Occipital lobe (tissue), 2 donors: Measurements from ENCODE around the gene ME1. TPM values are rescaled to one million over a fixed set of nuclear protein-coding genes. Genes with fewer than 3 reads are reported as not detected.
"Not testable (repeated sequence)": the region's sequence is repeated elsewhere in the genome, so short reads cannot be mapped to it uniquely, and the experiment has no call there.

Source experiments
- DNase-seq: peaks from one replicate; lab custom pipeline; 2025; lab: John Stamatoyannopoulos, UW
- total RNA-seq: library from RNA; depleted of rRNA; stranded (reverse); fragments of >200 nt; gene quantifications from one replicate; pipeline ENCODE4 v1.2.3, GENCODE V29; 2014

The ME1 gene
- total RNA-seq, 1 donor from 2014 or later: 1.4 TPM

- DNase-seq: no peak
Observed at GRCh38 chr6:83432636-83433035, 1.8 kb upstream of the ME1 start.

- no peak for DNase-seq
Observed at GRCh38 chr6:83431545-83432155, 799 bp upstream of the ME1 start.

GRCh38 chr6:83429857-83430610 lies 817 bp downstream of the ME1 start:
- peak; percentile 8 for DNase-seq

- DNase-seq: no peak
Observed at GRCh38 chr6:83429269-83429668, 1.6 kb downstream of the ME1 start.

GRCh38 chr6:83424392-83425018 lies 6.3 kb downstream of the ME1 start:
- DNase-seq: no peak

- no peak for DNase-seq
Observed at GRCh38 chr6:83417880-83418663, 12.8 kb downstream of the ME1 start.

GRCh38 chr6:83413068-83413467 lies 17.8 kb downstream of the ME1 start:
- no peak for DNase-seq

- no peak for DNase-seq
Observed at GRCh38 chr6:83411731-83412130, 19.1 kb downstream of the ME1 start.

- DNase-seq: no peak
Observed at GRCh38 chr6:83403191-83403590, 27.7 kb downstream of the ME1 start.

GRCh38 chr6:83389606-83390005 lies 41.2 kb downstream of the ME1 start:
- DNase-seq: no peak

GRCh38 chr6:83385473-83385872 lies 45.4 kb downstream of the ME1 start:
- no peak for DNase-seq

GRCh38 chr6:83384751-83385150 lies 46.1 kb downstream of the ME1 start:
- DNase-seq: no peak

- no peak for DNase-seq
Observed at GRCh38 chr6:83381949-83382348, 48.9 kb downstream of the ME1 start.

- no peak for DNase-seq
Observed at GRCh38 chr6:83378621-83379388, 52.0 kb downstream of the ME1 start.

GRCh38 chr6:83371423-83371822 lies 59.4 kb downstream of the ME1 start:
- DNase-seq: no peak

GRCh38 chr6:83370567-83370966 lies 60.3 kb downstream of the ME1 start:
- no peak for DNase-seq

- no peak for DNase-seq
Observed at GRCh38 chr6:83369692-83370091, 61.2 kb downstream of the ME1 start.

- no peak for DNase-seq
Observed at GRCh38 chr6:83368577-83368976, 62.3 kb downstream of the ME1 start.

- DNase-seq: no peak
Observed at GRCh38 chr6:83367104-83367503, 63.7 kb downstream of the ME1 start.

GRCh38 chr6:83365931-83366330 lies 64.9 kb downstream of the ME1 start:
- DNase-seq: no peak

GRCh38 chr6:83362349-83362748 lies 68.5 kb downstream of the ME1 start:
- not testable (repeated sequence) for DNase-seq
